Astrocyte of the cerebellum (primary cell): ENCODE data around the gene STN1.

Experiments
- DNase-seq: peaks from one replicate; pipeline ENCODE4 v3.0.0-alpha.2; 2011; ENCODE audit warnings: low read depth
- H3K4me3 ChIP-seq: 2 replicates; pipeline ENCODE4 v1.5.1; 2011; ENCODE audit warnings: mild to moderate bottlenecking, low read depth, low read length, moderate library complexity
- in situ Hi-C: cut with HindIII; loops from 2 replicates; pipeline ENCODE4 v1.10.0; 2017; ENCODE audit warnings: low sequenced_read_pairs
- TF ChIP-seq, protein P1 (sequence below): IDR thresholded peaks from 2 replicates; pipeline ENCODE4 v1.5.1; 2012; ENCODE audit warnings: low read length, low read depth, moderate library complexity, mild to moderate bottlenecking; ENCODE audit errors: missing control alignments

The STN1 gene

GRCh38 chr10:103954543-103954942 lies 36.6 kb upstream of the STN1 start:
- TF ChIP-seq, protein P1, sequence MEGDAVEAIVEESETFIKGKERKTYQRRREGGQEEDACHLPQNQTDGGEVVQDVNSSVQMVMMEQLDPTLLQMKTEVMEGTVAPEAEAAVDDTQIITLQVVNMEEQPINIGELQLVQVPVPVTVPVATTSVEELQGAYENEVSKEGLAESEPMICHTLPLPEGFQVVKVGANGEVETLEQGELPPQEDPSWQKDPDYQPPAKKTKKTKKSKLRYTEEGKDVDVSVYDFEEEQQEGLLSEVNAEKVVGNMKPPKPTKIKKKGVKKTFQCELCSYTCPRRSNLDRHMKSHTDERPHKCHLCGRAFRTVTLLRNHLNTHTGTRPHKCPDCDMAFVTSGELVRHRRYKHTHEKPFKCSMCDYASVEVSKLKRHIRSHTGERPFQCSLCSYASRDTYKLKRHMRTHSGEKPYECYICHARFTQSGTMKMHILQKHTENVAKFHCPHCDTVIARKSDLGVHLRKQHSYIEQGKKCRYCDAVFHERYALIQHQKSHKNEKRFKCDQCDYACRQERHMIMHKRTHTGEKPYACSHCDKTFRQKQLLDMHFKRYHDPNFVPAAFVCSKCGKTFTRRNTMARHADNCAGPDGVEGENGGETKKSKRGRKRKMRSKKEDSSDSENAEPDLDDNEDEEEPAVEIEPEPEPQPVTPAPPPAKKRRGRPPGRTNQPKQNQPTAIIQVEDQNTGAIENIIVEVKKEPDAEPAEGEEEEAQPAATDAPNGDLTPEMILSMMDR = no peak
- H3K4me3 ChIP-seq = no peak overlapping the region
- in situ Hi-C loops = no loop called here
- no peak for DNase-seq

DNA sequence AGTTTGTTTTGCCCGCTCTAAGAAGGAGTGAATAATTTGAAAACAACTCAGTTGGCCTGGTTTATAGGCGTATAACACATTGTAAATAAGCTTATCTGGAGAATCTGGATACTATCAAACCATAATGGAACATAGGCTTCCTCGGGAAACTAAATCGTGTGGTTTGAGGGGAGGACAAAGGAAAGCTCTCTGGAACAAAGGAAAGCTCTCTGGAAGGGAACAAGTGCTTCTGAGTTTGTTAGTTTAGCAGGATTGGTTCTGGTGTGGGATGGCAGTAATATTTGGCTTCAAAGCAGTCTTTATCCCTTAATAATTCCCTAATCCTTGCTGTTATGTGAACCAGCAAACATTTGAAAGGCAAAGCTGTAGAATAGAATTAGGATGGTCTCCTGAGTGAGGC lies 34.0 kb upstream of the STN1 start:
- TF ChIP-seq, protein P1 = no peak
- H3K4me3 ChIP-seq = no peak overlapping the region
- in situ Hi-C loops = no loop called here
- DNase-seq = no peak

GRCh38 chr10:103951183-103951582 lies 33.2 kb upstream of the STN1 start:
- TF ChIP-seq, protein P1 = no peak
- in situ Hi-C loops = no loop called here
- no peak for DNase-seq

GRCh38 chr10:103949728-103950127 lies 31.7 kb upstream of the STN1 start:
- TF ChIP-seq, protein P1 = no peak

More at GRCh38 chr10:103951183-103951582, 33.2 kb upstream of the STN1 start:
- no peak overlapping the region for H3K4me3 ChIP-seq

DNA sequence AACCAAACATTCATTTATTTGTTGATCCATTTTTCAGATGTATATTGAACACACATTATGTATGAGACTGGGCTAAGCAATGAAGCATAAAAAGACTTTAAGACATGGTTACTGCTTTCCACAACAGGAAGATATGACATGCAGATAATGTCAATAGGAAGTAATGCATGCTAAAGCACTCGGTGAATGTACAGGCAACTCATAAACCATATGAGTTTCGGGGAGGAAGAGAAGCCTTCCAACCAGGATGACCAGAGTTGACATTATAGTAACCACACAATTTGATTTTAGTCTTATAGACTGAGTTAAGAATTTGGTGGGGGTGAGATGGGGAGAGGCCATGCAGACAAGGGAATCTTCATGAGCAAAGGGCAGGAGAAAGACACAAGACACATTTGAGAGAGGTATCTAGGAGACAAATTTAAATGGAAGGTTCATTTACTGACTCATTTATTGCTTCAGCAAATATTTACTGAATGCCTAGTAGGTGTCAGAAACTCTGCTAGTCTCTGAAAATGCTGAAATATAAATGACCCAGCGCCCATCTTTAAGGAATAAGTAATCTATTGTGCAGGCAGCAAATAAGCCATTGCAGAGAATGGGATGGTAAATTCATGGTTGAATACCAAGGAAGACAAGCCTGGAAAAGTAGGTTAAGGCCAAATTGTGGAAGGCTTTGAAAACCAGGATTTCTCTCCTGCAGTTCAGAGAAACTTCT lies 30.0 kb upstream of the STN1 start:
- TF ChIP-seq, protein P1 = no peak
- no peak overlapping the region for H3K4me3 ChIP-seq
- DNase-seq = no peak
- in situ Hi-C loops = no loop called here

More at GRCh38 chr10:103949728-103950127, 31.7 kb upstream of the STN1 start:
- no peak overlapping the region for H3K4me3 ChIP-seq
- in situ Hi-C loops = no loop called here
- no peak for DNase-seq

GRCh38 chr10:103942866-103943265 lies 24.9 kb upstream of the STN1 start:
- no peak for DNase-seq
- in situ Hi-C loops = no loop called here
- no peak overlapping the region for H3K4me3 ChIP-seq
- TF ChIP-seq, protein P1 = no peak
